GM12872 (cell line): Measurements from ENCODE around the gene TMEM208.

Source experiments
- CTCF ChIP-seq: IDR thresholded peaks from 3 replicates; pipeline ENCODE4 v1.5.1; 2011; ENCODE audit warnings: low read depth, mild to moderate bottlenecking, low read length, moderate library complexity; ENCODE audit not compliant: insufficient read depth

Gene TMEM208

DNA sequence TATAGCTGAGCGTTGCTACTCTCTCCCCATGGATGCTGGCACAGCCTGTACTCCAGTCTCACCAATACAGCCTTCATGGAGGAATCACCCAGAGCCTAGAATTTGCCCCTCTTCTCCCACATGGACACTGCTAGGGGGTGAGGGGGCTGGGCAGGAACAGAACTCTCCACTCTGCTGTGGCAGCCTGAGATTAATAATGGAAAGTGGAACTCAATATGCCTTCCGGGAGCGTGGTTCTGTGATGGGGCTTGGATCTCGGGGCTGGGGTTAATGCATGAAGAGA lies 23.1 kb downstream of the TMEM208 start:
- no peak for TF ChIP-seq CTCF

GRCh38 chr16:67252609-67253497 lies 25.9 kb downstream of the TMEM208 start:
- TF ChIP-seq CTCF, result no peak

GRCh38 chr16:67254801-67255552 lies 28.0 kb downstream of the TMEM208 start:
- no peak for TF ChIP-seq CTCF

- TF ChIP-seq CTCF, result no peak
Observed at GRCh38 chr16:67255553-67256221, 28.8 kb downstream of the TMEM208 start.

DNA sequence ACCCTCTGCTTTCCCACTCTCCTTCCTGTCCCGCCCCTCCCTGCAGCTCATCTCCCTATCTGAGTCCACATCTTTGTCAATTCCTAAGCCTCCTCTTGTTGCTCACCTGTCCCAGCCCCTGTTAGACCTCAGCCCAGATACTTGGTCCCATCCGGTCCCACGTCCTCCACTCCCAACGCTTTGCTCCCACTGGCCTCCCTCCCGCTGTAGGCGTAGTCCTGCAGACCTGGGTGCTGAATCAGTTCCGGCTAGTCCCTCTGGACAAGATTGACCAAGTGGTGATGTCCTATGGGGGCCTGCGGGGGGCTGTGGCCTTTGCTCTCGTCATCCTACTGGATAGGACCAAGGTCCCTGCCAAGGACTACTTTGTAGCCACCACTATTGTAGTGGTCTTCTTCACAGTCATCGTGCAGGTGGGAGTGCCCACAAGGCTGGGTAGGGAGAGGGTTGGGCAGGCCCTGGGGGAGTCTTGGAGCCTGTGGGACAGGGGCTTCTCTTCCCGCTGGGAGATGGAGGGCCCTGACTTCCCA lies 29.8 kb downstream of the TMEM208 start:
- TF ChIP-seq CTCF, result no peak

GRCh38 chr16:67257486-67258160 lies 30.7 kb downstream of the TMEM208 start:
- TF ChIP-seq CTCF, result no peak
